Measurements from ENCODE around the gene CORIN. TPM values are rescaled to one million over a fixed set of nuclear protein-coding genes. Genes with fewer than 3 reads are reported as not detected.

The CORIN gene
- total and polyA plus RNA-seq, 2 of the 13 experiments (the other 11 are each of a cell fraction or from before 2014, with no cell fraction given): 0.84 to 1.2 TPM

- WGBS (ENCODE audit: low lambda C conversion rate): 91% methylated on average over 1 of the region's 1 CpG
- Histone ChIP-seq H3K4me1 (ENCODE audit: insufficient read depth, low read length) (no peaks in the 10 kb centered on the region), H2AFZ (ENCODE audit: low read length) (no peak overlapping the region), H3K4me2 (ENCODE audit: low read depth, low read length) (no peak overlapping the region), H3K27me3 (ENCODE audit: control insufficient read depth in 1 of 2, insufficient read depth in 2 of 2, low read length in 2 of 2) (no peaks in the 10 kb centered on the region), H3K9ac (ENCODE audit: insufficient read depth, low read depth, low read length) (no peak overlapping the region), H3K4me3 (replicated peaks in 1 of 3; ENCODE audit: insufficient read depth in 1 of 3, low read depth in 2 of 3, low read length in 3 of 3) (no peak overlapping the region), H4K20me1 (ENCODE audit: insufficient read depth, low read length) (no peaks in the 10 kb centered on the region), H3K9me3 (ENCODE audit: low read length) (no peaks in the 10 kb centered on the region), H3K79me2 (ENCODE audit: insufficient read depth, low read length) (no peaks in the 10 kb centered on the region), H3K27ac (ENCODE audit: extremely low read length, insufficient read depth, low read length) (no peak overlapping the region), H3K36me3 (replicated peaks in 1 of 2; ENCODE audit: control insufficient read depth in 1 of 2, insufficient read depth in 2 of 2, low read length in 2 of 2) (peaks cover 4 to 32% of the 10 kb centered on the region in 2 experiments; a peak in 4 of 5 replicates)
- no peak for TF ChIP-seq ONECUT2 (CRISPR knock-in tag; IDR thresholded peaks at IDR 0.05)
- TF ChIP-seq AGO1 (IDR thresholded peaks at IDR 0.05; ENCODE audit: low read depth, low read length, poor library complexity, severe bottlenecking): no peak
- no peak for TF ChIP-seq ZNF264 (CRISPR knock-in tag; IDR thresholded peaks at IDR 0.05)
- no peak for TF ChIP-seq TIGD3 (CRISPR knock-in tag; IDR thresholded peaks at IDR 0.05; ENCODE audit: borderline replicate concordance)
- no peak for TF ChIP-seq ZNF232 (CRISPR knock-in tag; IDR thresholded peaks at IDR 0.05; ENCODE audit: borderline replicate concordance)
- TF ChIP-seq HNRNPH1 (optimal IDR thresholded peaks at IDR 0.05; ENCODE audit: low read depth, low read length): no peak
- TF ChIP-seq DZIP1 (CRISPR knock-in tag; IDR thresholded peaks at IDR 0.05): no peak
- no peak for TF ChIP-seq HMGXB3 (CRISPR knock-in tag; IDR thresholded peaks at IDR 0.05; ENCODE audit: borderline replicate concordance)
- TF ChIP-seq ZNF747 (CRISPR knock-in tag; IDR thresholded peaks at IDR 0.05; ENCODE audit: borderline replicate concordance): no peak
- no peak for TF ChIP-seq HCFC1 (IDR thresholded peaks at IDR 0.05; ENCODE audit: low read depth, low read length)
- TF ChIP-seq STAG1 (CRISPR knock-in tag; IDR thresholded peaks at IDR 0.05): no peak
- TF ChIP-seq ZNF83 (CRISPR knock-in tag; IDR thresholded peaks at IDR 0.05; ENCODE audit: borderline replicate concordance): no peak
- DNase-seq (ENCODE audit: low spot score): no peak
- no TSS peak for BruUV-seq (replicated peaks)
- in situ Hi-C loops (cut with HindIII; ENCODE audit: extremely low pct_ligation_motif_present, low pct_unique_long_range_greater_than_20kb): no loop called here
- FAIRE-seq: no peak
- ATAC-seq: no peak
- ChIA-PET CTCF (ENCODE audit: low intra/inter-chr PET ratio, low total read pairs) (no interaction called here), POLR2A (no interaction called here)
- intact Hi-C loops (cut with micrococcal nuclease; ENCODE audit: unreplicated experiment): no loop called here
These were observed 11.6 kb upstream of the CORIN start for GRCh38 chr4:47849466-47849865.

Data from HepG2 (cell line).